ENCODE results near the gene HCFC1. TPM values are rescaled to one million over a fixed set of nuclear protein-coding genes. Genes with fewer than 3 reads are reported as not detected.

Gene HCFC1
- total RNA-seq, 1 donor from 2014 or later: 107 TPM

DNA sequence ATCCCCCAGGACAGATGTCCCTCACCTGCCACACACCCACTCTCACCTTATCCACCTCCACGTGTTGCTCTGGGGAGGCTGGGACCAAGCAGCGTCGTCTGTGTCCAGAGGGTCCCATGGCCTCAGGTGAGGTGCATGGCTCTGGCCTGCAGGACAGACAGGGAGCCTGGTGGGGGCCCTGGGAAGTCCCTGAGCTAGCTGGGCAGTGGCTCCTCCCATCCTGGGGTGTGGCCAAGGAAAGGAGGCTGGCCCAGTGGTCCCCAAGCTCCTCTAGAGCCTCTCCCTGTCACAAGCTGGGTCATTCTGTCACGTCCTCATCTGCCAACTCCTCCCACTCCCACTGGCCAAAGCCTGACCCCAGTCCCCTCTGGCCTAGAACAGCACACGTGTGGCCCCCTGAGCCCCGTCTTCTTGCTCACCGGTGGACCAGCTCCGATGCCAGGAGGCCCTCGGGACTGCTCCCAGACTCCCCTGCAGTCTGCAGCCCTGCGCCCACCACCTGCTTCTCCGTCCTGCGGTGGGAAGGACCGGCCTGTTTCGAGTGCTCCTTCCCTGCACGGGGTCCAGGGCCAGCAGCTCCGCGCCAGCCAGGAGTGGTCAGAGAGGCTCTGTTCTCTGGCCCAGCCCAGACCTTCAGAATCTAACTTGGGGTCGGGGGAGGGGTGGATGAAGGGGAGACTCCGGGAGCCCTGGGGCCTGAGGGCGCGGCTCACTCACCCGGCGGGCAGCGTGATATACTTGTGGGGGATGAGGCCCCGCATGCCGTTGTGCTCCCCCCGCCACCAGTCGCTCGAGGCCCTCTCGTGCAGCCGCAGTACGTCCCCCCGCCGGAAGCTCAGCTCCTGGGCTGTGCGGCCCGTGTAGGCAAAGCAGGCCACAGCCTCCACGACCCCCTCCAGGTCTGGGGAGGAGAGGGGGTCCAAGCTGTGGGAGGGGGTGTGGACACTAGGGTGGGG is 62.3 kb downstream of the HCFC1 start:
- intact Hi-C loops (cut with micrococcal nuclease): no loop called here

DNA sequence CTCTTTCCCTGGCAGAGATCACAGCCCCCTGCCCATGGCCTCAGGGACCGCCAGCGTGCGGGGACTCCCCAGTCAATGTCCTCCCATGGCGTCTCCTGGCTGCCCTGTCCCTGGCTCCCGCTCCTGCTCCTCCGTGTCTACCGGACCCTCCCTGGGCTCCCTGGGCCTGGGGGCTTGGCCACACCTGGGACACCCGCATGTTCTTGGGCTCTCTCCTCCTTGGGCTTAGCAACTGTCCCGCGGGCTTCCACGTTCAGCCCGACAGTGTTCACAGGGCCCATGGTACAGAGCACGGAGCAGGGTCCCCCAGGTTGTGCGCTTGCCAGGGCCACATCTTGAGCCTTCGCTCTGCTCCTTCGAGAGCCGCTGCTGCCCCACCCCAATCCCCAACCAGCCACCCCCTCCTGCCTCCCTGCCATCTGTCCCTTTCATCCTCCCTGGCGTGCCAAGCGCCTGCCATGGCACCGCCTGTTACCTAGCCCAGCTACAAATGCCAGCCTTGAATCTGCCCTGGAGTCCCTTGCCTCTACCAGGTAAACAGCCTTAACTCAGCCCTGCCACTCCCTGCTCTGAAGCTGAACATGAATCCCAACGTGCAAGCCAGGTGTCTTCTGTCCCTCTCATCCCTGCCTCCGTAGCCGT is 63.3 kb downstream of the HCFC1 start:
- intact Hi-C loops (cut with micrococcal nuclease): no loop called here

- intact Hi-C loops (cut with micrococcal nuclease): no loop called here
Measured at GRCh38 chrX:153907456-153907855, 64.2 kb downstream of the HCFC1 start.

- intact Hi-C loops (cut with micrococcal nuclease): no loop called here
Measured at GRCh38 chrX:153906126-153906917, 65.3 kb downstream of the HCFC1 start.

DNA sequence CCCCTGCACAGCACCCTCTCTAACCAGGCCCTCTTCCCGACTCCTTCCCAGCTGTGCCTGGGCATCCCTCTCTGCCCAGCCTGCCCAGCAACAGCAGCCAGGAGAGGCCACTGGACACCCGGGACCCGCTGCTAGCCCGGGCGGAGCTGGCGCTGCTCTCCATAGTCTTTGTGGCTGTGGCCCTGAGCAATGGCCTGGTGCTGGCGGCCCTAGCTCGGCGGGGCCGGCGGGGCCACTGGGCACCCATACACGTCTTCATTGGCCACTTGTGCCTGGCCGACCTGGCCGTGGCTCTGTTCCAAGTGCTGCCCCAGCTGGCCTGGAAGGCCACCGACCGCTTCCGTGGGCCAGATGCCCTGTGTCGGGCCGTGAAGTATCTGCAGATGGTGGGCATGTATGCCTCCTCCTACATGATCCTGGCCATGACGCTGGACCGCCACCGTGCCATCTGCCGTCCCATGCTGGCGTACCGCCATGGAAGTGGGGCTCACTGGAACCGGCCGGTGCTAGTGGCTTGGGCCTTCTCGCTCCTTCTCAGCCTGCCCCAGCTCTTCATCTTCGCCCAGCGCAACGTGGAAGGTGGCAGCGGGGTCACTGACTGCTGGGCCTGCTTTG is 66.0 kb downstream of the HCFC1 start:
- intact Hi-C loops (cut with micrococcal nuclease): no loop called here

DNA sequence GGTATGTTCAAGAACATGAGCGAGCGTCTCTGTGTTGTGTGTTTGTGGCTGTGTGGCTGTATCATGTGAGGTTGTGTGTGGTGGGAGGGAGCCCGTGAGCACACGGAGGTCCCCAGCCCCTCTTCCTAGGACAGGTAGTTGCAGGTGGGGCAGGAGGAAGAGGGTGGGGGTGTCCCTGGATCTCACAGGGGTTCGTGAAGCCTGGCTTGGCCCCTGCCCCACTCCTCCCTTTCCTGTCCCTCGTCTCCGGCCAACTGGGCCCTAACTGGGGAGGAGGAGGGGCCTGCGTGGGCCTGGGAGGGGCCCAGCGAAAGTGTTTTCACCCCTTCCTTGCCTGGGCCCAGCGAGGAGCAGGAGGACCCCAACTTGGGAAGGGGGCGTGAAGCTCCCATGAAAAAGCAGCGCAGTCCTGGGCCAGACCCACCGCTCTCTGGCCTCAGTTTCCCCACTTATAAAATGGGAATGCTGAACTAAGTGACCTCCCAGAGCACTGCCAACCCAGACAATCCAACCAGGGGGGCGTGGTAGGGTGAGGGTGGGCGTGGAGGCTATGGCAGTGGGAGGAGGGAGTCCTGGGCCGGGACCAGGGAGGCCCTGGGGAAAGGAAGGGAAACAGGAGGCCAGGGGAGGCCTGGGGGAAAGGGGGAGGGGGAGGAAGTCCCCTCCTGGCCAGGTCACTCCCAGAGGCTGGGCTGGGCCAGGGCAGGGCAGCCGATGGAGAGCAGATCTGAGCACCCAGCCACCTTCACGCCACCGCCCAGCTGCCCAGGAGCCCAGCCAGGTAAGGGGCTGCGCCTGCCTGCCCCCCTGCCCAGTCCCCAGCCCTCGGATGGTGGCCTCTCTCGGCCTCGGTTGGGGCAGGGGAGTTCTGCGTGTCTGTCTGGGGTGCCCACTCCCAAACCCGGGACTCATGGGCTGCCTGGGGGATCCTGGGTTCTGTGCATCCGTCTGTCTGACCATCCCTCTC is 67.3 kb downstream of the HCFC1 start, which contains the start of gene AVPR2:
Gene AVPR2 (plus strand): TSS at position 683 of the 967 bp plus-strand sequence. CDS start 473 bp downstream, outside the sequence.
- intact Hi-C loops (cut with micrococcal nuclease): no loop called here

DNA sequence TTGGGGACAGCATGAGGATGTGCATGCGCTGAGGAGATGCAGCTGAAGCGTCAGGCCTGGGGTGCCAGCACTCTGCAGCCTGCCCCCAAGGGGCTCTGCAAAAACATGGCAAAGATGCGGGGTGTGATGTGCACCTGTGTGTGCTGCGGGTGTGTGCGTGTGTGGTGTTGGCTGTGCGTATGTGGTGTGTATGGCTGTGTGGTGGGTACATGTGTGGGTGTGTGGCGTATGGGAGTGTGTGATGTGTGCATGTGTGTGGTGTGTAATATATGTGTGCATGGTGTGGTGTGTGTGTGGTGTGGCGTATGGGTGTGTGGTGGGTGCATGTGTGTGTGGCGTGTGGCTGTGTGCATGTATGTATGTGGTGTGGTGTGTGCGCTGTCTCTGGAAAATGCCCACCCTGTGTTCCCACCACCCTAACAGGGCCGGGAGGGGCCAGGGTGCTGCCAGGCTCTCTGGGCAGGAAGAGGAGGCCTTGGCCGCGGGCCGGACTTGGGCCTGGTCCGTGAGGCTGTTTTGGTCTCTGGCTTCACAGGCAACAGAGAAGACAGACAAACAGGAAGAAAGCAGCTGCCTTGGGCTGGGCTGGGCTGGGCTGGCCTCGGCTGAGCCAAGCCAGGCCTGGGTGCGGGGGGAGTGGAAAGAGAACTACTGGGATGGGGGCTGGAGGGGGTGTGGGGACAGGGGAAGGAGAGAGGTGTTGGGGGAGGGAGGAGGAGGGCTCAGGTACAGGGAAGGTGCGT is 68.2 kb downstream of the HCFC1 start:
- intact Hi-C loops (cut with micrococcal nuclease): no loop called here

GRCh38 chrX:153902385-153902784 is 69.2 kb downstream of the HCFC1 start:
- intact Hi-C loops (cut with micrococcal nuclease): no loop called here

GRCh38 chrX:153901753-153902140 is 69.9 kb downstream of the HCFC1 start:
- intact Hi-C loops (cut with micrococcal nuclease): loop anchor here (2.0 kb wide), 2 partner anchors 23 to 45 kb away; no protein-coding TSS in a partner anchor

GRCh38 chrX:153900831-153901752 is 70.5 kb downstream of the HCFC1 start:
- intact Hi-C loops (cut with micrococcal nuclease): loop anchor here (2.0 kb wide), 2 partner anchors 24 to 46 kb away; no protein-coding TSS in a partner anchor

GRCh38 chrX:153897899-153898298 is 73.7 kb downstream of the HCFC1 start:
- intact Hi-C loops (cut with micrococcal nuclease): no loop called here

Other genes with a start within 250 kb of the HCFC1 start
- gene BCAP31, start 247.4 kb downstream of the HCFC1 start, total RNA-seq: 168 and 173 TPM in 2 replicates
- gene ABCD1, start 247.0 kb downstream of the HCFC1 start, total RNA-seq: 17.8 and 19.3 TPM in 2 replicates
- 0.34 and 0.80 TPM in 2 replicates for gene PLXNB3, start 207.6 kb downstream of the HCFC1 start, total RNA-seq
- not detected in 2 replicates for gene SRPK3, start 190.8 kb downstream of the HCFC1 start, total RNA-seq
- 72.0 and 74.2 TPM in 2 replicates for gene IDH3G, start 177.4 kb downstream of the HCFC1 start, total RNA-seq
- gene SSR4, start 177.2 kb downstream of the HCFC1 start, total RNA-seq: 286 and 299 TPM in 2 replicates
- 0.39 and 0.66 TPM in 2 replicates for gene PDZD4, start 141.3 kb downstream of the HCFC1 start, total RNA-seq
- gene L1CAM, start 85.6 kb downstream of the HCFC1 start, total RNA-seq: 8.0 and 9.7 TPM in 2 replicates
- not detected in 2 replicates for gene AVPR2, start 67.1 kb downstream of the HCFC1 start, total RNA-seq
- 281 and 285 TPM in 2 replicates for gene ARHGAP4, start 45.6 kb downstream of the HCFC1 start, total RNA-seq
- 87.4 and 88.4 TPM in 2 replicates for gene NAA10, start 36.8 kb downstream of the HCFC1 start, total RNA-seq
- gene RENBP, start 27.2 kb downstream of the HCFC1 start, total RNA-seq: 24.8 and 30.3 TPM in 2 replicates
- 5.2 and 5.8 TPM in 2 replicates for gene TMEM187, start 936 bp upstream of the HCFC1 start, total RNA-seq
- 131 and 144 TPM in 2 replicates for gene IRAK1, start 48.1 kb upstream of the HCFC1 start, total RNA-seq
- gene MECP2, start 125.9 kb upstream of the HCFC1 start, total RNA-seq: 69.8 and 71.4 TPM in 2 replicates
- gene OPN1LW, start 172.4 kb upstream of the HCFC1 start, total RNA-seq: not detected in 2 replicates
- not detected in 2 replicates for gene OPN1MW, start 210.8 kb upstream of the HCFC1 start, total RNA-seq
- not detected in 2 replicates for gene OPN1MW2, start 247.9 kb upstream of the HCFC1 start, total RNA-seq

Measured in T-helper 1 cell treated with Interleukin-12 subunit alpha and Interleukin-12 subunit beta and Interleukin-4 antibody, amounts not matched to agents 30 ng/mL and 1 ng/mL, for 36 hours (primary cell).